ENCODE results near the gene PTCD1.

GRCh38 chr7:99469381-99470065, 30.9 kb upstream of the PTCD1 start:
- no peak for TF ChIP-seq KAT7 (CRISPR knock-in tag; IDR thresholded peaks at IDR 0.05; ENCODE audit: borderline replicate concordance)
- TF ChIP-seq ESRRA (CRISPR knock-in tag; IDR thresholded peaks at IDR 0.05; ENCODE audit: borderline replicate concordance) = no peak
- TF ChIP-seq CTCF (IDR thresholded peaks at IDR 0.05) = no peak
- no peak for TF ChIP-seq SP1 (CRISPR knock-in tag; conservative IDR thresholded peaks at IDR 0.05)
- TF ChIP-seq ZNF263 (CRISPR knock-in tag; IDR thresholded peaks at IDR 0.05; ENCODE audit: low read depth) = no peak
- TF ChIP-seq USF2 (CRISPR knock-in tag; IDR thresholded peaks at IDR 0.05) = no peak

Data from WTC11 (cell line).